T-helper 2 cell (primary cell): ENCODE results near the gene HLTF.
"Not testable (repeated sequence)": the region's sequence is repeated elsewhere in the genome, so short reads cannot be mapped to it uniquely, and the experiment has no call there.

ENCODE experiments used
- DNase-seq, 5 experiments: peaks; one replicate each; pipeline versions ENCODE4 v3.0.0 to v3.0.0-alpha.2; 2012 to 2022
- total RNA-seq, 2 donors: gene quantifications; one replicate each; lab custom pipeline; 2026; lab: John Stamatoyannopoulos, UW

Gene HLTF, protein sequence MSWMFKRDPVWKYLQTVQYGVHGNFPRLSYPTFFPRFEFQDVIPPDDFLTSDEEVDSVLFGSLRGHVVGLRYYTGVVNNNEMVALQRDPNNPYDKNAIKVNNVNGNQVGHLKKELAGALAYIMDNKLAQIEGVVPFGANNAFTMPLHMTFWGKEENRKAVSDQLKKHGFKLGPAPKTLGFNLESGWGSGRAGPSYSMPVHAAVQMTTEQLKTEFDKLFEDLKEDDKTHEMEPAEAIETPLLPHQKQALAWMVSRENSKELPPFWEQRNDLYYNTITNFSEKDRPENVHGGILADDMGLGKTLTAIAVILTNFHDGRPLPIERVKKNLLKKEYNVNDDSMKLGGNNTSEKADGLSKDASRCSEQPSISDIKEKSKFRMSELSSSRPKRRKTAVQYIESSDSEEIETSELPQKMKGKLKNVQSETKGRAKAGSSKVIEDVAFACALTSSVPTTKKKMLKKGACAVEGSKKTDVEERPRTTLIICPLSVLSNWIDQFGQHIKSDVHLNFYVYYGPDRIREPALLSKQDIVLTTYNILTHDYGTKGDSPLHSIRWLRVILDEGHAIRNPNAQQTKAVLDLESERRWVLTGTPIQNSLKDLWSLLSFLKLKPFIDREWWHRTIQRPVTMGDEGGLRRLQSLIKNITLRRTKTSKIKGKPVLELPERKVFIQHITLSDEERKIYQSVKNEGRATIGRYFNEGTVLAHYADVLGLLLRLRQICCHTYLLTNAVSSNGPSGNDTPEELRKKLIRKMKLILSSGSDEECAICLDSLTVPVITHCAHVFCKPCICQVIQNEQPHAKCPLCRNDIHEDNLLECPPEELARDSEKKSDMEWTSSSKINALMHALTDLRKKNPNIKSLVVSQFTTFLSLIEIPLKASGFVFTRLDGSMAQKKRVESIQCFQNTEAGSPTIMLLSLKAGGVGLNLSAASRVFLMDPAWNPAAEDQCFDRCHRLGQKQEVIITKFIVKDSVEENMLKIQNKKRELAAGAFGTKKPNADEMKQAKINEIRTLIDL
- 15.6 to 27.9 reads per million in 2 donors for total RNA-seq

DNA sequence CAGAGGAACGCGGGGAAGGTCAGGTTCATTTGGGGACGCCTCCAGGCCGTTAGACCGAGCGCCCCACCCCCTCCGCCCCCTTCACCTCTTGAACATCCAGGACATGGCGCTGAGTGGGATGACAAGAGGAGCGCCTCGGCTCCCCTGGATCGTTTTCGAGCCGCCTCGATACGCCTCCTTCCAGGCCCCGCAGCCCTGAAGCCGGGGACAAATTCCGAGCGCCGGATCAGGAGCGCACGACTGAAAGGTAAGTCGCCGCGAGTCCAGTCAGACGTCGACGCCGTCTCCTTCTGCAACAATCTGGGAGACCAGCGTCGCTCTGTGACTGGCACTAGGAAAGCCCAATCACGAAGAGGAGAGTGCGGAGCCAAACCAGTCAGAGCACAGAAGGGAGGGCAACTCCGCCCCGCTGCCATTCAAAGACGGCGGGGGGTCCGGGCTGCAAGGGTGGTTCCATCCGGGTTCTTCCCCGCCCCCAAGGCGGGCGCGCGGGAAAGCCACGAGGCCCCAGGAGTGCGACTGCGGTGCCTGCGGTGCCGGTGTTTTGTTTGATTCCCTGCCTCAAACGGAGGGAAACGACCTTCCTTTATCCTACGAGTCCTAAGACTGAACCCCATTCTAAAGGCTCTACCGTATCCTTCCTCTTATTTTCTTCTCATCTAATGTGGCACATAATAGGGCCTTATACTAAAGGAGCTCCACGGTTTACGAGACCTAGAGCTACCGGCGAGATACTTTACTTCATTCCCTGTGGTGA is at the start of gene HLTF:
HLTF (minus strand) TSS at position 302 of the 757 bp plus-strand sequence; CDS start at position 105, 197 bp downstream.
- DNase-seq: peak; percentile 76 to 98 (median 85)

DNA sequence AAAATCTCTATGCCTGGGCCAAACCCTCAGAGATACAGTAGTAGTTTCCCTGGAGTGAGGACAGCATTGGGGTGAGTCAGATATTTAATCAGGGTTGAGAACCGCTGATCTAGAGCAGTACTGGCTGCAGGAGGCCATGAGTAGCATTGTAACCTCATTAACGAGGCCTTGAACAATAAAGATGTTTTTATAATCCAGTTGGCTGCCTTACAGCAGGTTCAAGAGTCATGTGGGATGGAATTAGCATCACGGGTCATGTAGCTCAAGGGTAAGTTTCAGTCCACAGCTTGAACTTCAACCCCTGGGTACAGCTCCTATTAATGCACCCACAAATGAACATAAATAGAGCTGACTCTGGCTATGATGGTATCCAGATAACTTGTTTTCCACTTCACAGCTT is 48.2 kb upstream of the HLTF start:
- no peak for DNase-seq

DNA sequence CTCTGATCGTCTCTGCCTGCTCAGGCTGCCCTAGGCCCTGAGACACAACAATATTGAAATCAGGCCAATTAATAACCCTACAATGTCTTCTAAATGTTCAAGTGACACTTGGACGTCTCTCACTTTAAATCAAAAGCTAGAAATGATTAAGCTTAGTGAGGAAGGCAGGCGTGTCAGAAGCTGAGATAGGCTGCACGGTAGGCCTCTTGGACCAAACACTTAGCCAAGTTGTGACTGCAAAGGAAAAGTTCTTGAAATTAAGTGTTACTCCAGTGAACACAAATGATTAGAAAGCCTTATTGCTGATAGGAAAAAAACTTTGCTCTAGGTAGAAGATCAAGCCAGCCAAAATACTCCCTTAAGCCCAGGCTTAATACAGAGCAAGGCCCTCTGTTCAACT is 45.3 kb upstream of the HLTF start:
- peak in 1 of 5 experiments; percentile 24 for DNase-seq

DNA sequence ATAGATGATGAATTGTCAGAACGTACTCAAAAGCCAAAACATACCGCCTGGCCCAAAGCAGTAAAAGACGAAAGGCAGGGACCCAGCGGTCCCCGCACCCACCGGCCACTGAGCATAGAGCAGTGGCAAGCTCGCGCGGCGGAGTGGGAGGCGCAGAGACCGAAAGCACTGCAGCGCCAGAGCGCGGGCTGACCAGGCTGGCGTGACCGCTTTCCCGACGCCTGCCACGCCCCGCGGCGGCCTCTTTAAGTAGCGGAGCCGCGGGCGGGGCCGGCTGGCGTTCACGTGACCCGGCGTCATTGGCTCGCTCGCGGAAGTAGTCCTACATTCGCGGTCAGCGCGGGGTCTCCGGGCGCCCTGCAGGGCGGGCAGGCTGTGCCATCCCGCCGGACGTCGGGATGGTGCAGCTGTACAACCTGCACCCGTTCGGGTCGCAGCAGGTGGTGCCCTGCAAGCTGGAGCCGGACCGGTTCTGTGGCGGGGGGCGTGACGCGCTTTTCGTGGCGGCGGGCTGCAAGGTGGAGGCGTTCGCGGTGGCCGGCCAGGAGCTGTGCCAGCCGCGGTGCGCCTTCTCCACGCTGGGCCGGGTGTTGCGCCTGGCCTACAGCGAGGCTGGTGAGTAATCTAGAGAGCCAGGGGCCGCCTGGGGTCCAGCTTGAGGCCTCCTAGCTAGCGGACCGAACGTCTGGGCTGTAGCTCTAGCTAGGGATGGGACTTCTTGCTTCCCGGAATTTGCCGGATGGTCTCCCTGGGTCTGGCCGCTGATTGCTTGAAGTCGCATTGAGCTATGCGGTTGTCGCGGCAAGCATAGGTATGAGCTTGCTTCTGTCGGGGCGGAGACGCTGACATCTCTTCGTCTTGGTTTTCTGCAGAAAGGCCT is 43.2 kb upstream of the HLTF start, which contains the start of gene HPS3:
HPS3 (plus strand) TSS at position 313 of the 880 bp plus-strand sequence; CDS start at position 399, 86 bp downstream.
- DNase-seq: peak; percentile 67 to 90 (median 75)

DNA sequence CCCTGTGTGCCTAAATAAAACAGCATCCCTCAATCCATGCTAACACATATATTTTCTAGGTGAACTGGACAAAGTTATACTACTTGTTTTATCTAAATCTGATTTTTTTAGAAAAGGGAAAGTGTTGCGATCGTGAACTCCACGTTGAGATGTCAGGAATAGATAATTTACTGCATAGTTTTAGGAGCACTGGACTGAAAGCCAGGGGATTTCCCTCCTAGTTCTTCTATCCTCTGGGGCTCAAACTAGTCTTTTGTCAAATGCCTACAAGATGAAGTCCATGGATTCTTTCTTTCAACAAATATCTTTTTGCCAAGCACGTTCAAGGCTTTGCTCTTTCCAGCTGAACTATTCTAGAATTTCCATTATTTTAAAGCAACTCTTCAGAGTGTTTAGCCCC is 42.5 kb upstream of the HLTF start:
- no peak for DNase-seq

DNA sequence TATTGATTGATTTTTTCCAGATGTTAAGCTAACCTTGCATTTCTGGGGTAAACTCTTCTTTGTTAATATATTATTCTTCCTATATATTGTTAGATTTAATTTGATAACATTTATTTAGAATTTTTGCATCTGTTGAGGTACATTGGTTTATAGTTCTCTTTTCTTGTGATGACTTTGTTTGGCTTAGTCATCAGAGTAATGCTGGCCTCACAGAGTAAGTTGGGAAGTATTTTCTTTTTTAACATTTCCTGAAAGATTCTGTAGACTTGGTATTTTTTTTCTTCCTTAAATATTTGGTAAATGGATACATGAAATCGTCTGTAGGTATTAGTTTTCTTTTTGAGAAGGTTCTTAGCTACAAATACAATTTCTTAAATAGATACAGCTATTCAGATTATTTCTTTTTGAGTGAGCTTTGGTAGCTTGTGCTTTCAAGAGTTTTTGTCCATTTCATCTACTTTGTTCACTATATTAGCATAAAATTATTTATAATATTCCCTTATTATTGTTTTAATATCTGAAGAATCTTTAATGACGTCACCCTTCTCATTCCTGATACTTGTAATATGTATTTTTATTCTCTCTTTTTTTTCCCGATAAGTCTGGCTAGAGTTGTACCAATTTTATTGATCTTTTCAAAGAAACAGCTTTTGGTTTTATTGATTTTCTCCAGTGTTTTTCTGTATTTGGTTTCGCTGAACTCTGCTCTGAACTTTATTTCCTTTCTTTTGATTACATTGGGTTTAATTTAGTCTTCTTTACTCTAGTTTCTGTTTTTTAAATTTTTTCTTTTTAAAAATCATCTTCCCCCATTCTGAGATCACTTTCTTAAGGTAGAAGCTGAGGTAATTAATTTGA is 36.6 kb upstream of the HLTF start:
- DNase-seq: no peak

DNA sequence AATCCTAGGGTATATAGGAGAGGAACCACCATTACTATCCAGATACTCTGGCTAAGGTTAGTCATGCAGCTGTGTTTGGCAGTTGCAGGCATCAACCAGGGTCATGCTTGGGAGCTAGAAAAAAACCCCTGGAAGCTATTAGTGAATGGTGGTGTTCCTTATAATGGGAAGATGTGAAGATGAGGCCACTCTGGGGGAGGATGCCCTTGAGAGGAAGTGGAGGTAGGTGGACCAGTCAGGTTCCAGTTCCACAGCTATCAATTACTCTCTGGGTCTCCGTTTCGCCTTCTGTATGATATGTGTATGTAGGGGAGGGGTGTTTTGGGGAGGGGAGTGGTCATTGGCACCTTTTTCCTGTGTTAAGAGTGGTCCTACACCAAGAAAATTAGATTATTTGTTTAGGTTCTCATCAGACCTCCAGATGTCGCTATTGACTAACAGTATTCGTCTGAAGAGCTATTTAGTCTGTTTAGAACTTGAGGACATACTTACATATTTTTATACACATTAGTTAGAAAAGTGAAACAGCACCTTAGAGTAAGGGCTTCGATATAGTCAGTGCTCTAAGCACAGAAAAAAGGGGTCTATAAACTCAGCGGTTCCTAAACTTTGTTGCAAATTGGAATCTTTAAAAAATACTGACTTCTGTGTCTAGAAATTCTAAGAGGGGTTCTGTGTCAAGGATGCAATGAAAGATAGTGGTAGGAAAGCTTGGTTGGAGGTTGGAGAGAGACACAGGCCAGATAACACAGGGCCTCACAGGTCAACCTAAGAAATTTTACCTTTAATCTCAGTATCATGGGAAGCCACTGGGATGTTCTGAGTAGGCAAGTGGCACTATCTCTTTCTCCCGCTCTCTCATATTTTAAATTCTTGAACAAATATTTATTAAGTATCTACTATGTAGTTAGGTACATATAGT is 34.0 kb upstream of the HLTF start:
- DNase-seq: peak in 2 of 5 experiments; percentile 29 to 71

DNA sequence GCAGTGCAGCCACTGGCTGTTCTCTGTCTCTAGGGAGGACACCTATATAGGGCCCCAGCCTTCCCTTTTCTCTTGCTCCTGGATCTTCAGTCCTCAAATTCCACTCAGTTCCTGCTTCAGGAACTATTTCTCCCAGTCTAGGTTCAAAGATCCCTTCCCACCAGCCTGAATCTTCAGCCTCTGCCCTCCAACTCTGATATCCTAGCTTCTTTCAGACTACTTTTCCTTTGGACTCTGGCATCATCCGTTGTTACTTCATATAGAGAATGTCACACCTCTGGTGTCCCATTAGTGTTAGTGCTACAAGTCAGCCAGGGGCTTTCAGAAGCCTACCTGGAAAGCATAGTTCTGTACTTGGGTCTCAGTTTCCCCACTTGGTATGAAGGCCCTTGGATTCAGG is 33.1 kb upstream of the HLTF start:
- DNase-seq: no peak

DNA sequence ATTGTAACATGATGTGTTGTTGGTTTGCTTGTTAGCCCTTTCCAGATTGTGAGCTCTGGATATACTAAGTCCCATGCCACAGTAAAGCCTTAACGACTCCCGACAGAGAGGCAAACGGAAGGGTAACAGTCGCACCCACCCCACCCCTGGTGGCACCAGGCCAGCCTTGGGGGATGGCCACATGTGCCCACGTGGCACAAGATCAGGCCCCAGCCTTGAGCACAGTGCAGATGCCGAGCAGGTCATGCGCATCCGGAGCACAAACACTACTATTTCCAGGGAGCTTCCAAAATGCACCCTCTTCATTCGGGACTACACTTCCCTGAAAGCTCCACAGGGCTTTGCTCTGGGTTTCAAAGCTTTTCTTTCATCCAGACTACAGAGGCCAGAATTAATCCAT is 32.4 kb upstream of the HLTF start:
- no peak for DNase-seq

DNA sequence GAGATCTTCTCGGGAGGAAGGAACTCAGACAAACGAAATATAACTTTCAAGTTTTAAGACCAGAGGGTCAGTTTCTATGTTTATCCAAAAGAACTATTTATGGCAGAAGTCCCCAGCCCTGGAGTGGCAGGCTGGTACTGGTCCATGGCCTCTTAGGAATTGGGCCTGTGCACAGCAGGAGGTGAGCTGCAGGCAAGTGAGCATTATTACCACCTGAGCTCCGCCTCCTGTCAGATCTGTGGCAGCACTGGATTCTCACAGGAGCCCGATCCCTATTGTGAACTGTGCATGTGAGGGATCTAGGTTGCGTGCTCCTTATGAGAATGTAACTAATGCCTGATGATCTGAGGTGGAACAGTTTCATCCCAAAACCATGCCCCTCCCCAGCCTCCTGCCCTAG is 28.8 kb upstream of the HLTF start:
- no peak for DNase-seq

DNA sequence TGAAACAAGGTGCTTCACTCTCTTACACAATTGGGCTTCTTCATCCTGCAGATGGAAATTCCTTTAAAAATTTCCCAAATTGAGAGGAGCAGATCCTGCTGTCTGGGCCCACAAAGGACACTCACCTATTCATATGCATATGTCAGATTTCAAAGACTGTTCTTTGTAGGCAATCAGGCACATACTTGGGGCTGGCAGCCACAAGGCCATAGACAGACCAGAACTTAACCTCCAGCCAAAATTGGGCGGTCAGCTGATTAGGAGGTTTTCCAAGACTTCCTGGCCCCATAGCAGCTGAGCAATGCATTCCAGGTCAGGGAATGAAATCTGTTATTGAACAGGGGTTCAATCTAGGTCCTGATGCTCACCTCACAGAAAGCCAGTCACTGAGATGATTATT is 28.1 kb upstream of the HLTF start:
- DNase-seq: no peak

DNA sequence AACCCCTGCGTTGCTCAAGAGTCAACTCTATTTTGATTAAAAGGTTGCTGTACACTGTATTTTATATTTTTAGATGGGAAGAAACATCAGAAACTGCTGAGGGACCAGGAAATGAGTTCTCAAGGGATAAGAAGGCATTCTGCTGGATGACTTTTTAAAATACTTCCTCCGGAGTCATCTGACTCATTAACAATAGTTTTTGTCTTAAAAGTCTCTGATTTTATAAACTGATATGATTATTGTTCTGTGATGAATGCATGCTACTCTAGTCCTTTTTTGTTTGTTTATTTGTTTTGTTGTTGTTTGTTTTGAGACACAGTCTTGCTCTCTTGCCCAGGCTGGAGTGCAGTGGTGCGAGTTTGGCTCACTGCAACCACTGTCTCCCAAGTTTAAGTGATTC is 18.2 kb upstream of the HLTF start:
- DNase-seq: no peak

DNA sequence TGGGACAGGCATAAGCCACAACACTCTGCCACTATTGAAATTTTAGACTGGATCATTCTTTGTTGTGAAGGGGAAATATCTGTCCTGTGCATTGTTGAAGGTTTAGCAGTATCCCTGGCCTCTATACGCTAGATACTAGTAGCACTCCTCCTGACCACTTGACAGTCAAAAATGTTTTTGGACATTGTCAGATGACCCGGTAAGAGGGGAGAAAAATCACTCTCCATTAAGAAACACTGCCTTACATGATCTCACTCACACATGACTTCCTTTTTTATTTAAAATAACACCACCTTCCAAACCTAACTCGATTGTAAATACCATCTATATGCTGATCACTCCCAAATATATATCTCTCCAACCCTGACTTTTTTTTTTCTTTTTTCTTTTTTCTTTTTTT is 15.3 kb upstream of the HLTF start:
- no peak for DNase-seq

DNA sequence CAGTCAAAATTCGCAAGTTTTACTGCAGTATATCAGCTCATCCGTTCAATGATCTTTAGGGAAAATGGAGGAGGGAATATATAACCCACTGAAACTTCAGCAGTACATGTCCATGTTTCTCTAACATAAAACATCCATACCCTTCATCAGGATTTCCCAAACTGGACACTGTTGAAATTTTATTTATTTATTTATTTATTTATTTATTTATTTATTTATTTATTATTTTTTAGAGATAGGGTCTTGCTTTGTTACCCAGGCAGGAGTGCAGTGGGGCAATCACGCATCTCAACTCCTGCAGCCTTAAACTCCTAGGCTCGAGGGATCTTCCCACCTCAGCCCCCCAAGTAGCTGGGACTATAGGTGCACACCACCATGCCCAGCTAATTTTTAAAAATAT is 14.8 kb upstream of the HLTF start:
- no peak for DNase-seq

DNA sequence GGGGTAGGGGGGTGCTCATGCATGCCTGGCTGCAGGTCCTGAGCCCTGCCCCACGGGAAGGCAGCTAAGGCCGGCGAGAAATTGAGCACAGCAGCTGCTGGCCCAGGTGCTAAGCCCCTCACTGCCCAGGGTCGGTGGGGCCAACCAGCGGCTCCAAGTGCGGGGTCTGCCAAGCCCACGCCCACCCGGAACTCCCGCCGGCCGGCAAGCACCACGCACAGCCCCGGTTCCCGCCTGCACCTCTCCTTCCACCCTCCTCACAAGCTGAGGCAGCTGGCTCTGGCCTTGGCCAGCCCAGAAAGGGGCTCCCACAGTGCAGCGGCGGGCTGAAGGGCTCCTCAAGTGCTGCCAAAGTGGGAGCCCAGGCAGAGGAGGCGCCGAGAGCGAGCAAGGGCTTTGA is 11.7 kb upstream of the HLTF start:
- not testable (repeated sequence) for DNase-seq

DNA sequence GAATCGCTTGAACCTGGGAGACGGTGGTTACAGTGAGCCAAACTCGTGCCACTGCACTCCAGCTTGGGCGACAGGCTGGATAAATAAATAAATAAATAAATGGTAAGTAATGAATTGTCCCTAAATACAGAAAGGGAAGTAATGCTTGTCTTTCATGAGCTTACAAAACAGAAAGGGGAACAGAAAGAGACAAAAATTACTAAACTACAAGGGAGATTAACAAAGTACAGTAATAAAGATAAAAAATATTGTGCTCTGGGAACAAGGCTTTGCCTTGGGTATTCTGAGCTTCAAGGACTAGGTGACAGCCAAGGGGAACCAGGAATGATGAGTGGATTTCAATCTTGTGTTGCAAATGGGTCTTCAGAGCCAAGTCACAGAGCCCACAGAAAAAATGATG is 9.2 kb upstream of the HLTF start:
- no peak for DNase-seq

DNA sequence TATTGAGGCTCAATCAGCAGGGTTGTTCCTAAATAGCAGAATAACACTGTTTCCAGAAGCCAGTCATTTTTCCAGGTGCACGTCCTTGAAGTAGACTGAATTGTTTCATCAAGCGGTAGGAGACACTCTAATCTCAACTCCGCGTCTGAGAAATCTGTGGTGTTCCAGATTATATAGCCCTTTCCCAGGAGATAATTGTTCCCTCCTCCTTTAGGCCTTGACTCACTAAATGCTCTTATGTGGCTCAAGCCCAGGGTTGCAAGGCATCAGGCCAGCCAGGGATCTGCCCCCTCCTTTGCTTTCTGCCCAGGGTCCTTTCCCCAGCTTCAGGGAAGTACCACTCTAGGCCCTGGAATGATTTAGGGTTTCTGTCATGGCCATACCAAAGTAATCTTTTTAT is 5.7 kb upstream of the HLTF start:
- DNase-seq: no peak

DNA sequence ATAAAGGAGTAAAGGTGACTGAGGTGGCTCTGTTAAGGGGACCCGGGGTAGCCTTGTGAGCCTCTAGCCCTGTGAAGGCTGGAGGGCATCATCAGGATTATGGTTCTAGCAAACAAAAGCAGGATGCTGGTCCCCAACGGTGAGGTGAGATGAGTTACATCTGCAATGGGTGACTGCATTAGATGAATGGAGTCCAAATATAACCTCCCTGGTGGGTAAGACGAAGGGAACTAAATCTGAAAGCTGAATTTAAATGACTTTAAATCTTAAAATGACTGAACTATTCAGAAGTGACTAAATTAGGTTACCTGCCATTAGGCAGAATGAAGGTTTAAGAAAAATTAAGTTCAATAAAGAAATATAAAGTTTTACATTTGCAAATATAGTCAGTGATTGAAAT is 4.6 kb upstream of the HLTF start:
- DNase-seq: no peak

DNA sequence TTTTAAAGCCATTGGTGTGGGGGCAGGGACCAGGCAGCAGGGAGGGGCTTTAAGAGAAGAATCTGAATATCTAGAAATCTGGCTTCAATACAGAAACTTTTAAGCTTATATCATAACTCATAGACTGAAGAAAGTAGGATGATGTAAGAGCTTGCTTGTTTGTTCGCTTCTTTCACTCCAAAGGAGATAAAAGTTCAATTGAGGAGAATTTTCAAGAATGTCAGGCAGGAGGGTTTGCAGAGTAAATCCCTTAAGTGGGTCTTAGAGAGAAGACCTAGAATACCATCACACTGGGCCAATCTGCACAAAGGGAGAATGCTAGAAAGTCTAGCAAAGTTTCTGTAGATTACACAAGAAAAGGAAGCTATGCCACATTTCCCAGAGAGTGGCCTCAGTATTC is 4.1 kb upstream of the HLTF start:
- DNase-seq: no peak
